GM23248 (cell line): Measurements from ENCODE around the gene BHLHA9. TPM values are rescaled to one million over a fixed set of nuclear protein-coding genes. Genes with fewer than 3 reads are reported as not detected.

Source experiments
- DNase-seq: peaks from one replicate; pipeline ENCODE4 v3.0.0-alpha.2; 2015
- H2AFZ ChIP-seq: fragments of 200-600 bp; sonication (generic); 2 replicates; pipeline ENCODE4 v1.6.1; 2016; ENCODE audit warnings: antibody characterized with exemption
- H3F3A ChIP-seq: fragments of 200-600 bp; sonication (generic); 2 replicates; pipeline ENCODE4 v1.6.1; 2016; ENCODE audit warnings: mild to moderate bottlenecking, antibody characterized with exemption, mixed run types; ENCODE audit not compliant: insufficient read depth
- H3K27ac ChIP-seq: fragments of 200-600 bp; sonication (generic); 2 replicates; pipeline ENCODE4 v1.5.1; 2016; ENCODE audit warnings: mild to moderate bottlenecking
- H3K27me3 ChIP-seq: fragments of 200-600 bp; sonication (generic); replicated peaks from 2 replicates; pipeline ENCODE4 v1.6.1; 2016; ENCODE audit warnings: mild to moderate bottlenecking; ENCODE audit not compliant: insufficient read depth
- H3K36me3 ChIP-seq: fragments of 200-600 bp; sonication (generic); 2 replicates; pipeline ENCODE4 v1.6.1; 2016; ENCODE audit warnings: low read depth, mild to moderate bottlenecking
- H3K4me1 ChIP-seq: fragments of 200-600 bp; sonication (generic); 2 replicates; pipeline ENCODE4 v1.6.1; 2016; ENCODE audit warnings: mild to moderate bottlenecking; ENCODE audit not compliant: insufficient read depth
- H3K4me2 ChIP-seq: fragments of 200-600 bp; sonication (generic); one replicate; pipeline ENCODE4 v1.6.1; 2016; ENCODE audit warnings: mild to moderate bottlenecking; ENCODE audit not compliant: unreplicated experiment
- H3K4me3 ChIP-seq: fragments of 200-600 bp; sonication (generic); 2 replicates; pipeline ENCODE4 v1.5.1; 2016; ENCODE audit warnings: mild to moderate bottlenecking
- H3K79me2 ChIP-seq: fragments of 200-600 bp; sonication (generic); 2 replicates; pipeline ENCODE4 v1.6.1; 2016; ENCODE audit warnings: mild to moderate bottlenecking; ENCODE audit not compliant: insufficient read depth
- H3K9ac ChIP-seq: fragments of 200-600 bp; sonication (generic); 2 replicates; pipeline ENCODE4 v1.6.1; 2016; ENCODE audit warnings: mild to moderate bottlenecking
- H3K9me2 ChIP-seq: fragments of 200-600 bp; sonication (generic); 2 replicates; pipeline ENCODE4 v1.6.1; 2016; ENCODE audit warnings: mixed run types, mild to moderate bottlenecking, moderate library complexity; ENCODE audit not compliant: insufficient read depth
- H3K9me3 ChIP-seq: fragments of 200-600 bp; sonication (generic); one replicate; pipeline ENCODE4 v1.6.1; 2017; ENCODE audit warnings: low read depth
- H4K20me1 ChIP-seq: fragments of 200-600 bp; sonication (generic); 2 replicates; pipeline ENCODE4 v1.6.0; 2016; ENCODE audit not compliant: insufficient read depth
- EZH2 ChIP-seq: fragments of 200-600 bp; sonication (generic); IDR thresholded peaks from 2 replicates; pipeline ENCODE4 v1.6.1; 2018; ENCODE audit warnings: antibody characterized with exemption, mild to moderate bottlenecking; ENCODE audit not compliant: insufficient read depth, poor library complexity, severe bottlenecking
- EZH2phosphoT487 ChIP-seq: fragments of 200-600 bp; sonication (generic); IDR thresholded peaks from 2 replicates; pipeline ENCODE4 v1.6.1; 2018; ENCODE audit warnings: antibody characterized with exemption, moderate library complexity, mild to moderate bottlenecking, low read depth; ENCODE audit not compliant: insufficient read depth
- WGBS, 2 experiments: methylation state at CpG; one replicate each; pipeline ENCODE4 v1.1.6; 2015 to 2017; ENCODE audit warnings: low lambda C conversion rate in 2 of 2, low coverage in 1 of 2; ENCODE audit errors: missing lambda C conversion rate in 2 of 2; 5-methylcytosine and 5-hydroxymethylcytosine counted together
- in situ Hi-C: fragments of 300-500 bp; cut with MboI; formaldehyde crosslinking; loops from 2 replicates; pipeline ENCODE4 v1.15.0; 2020
- polyA plus RNA-seq: library from polyadenylated mRNA; unstranded; fragments of >200 nt; fragmentation: Nextera tagmentation; extraction: Ambion mirVana; gene quantifications from 2 replicates; pipeline ENCODE4 v1.2.1, GENCODE V29; 2016
- total RNA-seq: library from RNA; depleted of rRNA; stranded (reverse); fragments of >200 nt; shearing (Covaris generic); gene quantifications from 2 replicates; pipeline ENCODE4 v1.2.3, GENCODE V29; 2014; rRNA removed

Gene BHLHA9
- total RNA-seq (not detected in 2 replicates), polyA plus RNA-seq (not detected in 2 replicates)

DNA sequence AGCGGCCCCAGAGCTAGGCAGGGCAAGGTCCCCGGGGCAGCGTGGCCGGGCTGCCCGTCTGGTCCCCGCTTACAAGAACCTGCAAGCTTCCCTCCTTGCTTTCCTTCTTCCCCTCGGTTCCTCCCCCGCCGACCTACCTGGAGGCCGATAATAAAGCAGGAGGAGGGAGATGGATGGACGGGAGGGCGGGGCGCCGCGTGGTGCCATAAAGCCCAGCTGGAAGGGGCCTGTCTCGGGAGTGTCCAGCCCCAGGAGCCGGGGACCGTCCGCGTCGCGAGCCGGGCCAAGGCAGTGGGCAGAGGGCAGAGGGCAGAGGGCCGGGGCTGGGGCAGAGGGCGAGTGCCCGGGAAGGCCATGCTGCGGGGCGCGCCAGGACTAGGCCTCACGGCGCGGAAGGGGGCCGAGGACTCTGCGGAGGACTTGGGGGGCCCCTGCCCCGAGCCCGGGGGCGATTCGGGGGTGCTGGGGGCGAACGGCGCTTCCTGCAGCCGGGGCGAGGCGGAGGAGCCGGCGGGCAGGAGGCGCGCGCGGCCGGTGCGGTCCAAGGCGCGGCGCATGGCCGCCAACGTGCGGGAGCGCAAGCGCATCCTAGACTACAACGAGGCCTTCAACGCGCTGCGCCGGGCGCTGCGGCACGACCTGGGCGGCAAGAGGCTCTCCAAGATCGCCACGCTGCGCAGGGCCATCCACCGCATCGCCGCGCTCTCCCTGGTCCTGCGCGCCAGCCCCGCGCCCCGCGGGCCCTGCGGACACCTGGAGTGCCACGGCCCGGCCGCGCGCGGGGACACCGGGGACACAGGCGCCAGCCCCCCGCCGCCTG lies at the start of gene BHLHA9:
Gene BHLHA9 (plus strand): TSS at position 235 of the 820 bp plus-strand sequence. CDS start 120 bp downstream, at position 355.
- H3K36me3 ChIP-seq = no peaks in the 10 kb centered on the region

DNA sequence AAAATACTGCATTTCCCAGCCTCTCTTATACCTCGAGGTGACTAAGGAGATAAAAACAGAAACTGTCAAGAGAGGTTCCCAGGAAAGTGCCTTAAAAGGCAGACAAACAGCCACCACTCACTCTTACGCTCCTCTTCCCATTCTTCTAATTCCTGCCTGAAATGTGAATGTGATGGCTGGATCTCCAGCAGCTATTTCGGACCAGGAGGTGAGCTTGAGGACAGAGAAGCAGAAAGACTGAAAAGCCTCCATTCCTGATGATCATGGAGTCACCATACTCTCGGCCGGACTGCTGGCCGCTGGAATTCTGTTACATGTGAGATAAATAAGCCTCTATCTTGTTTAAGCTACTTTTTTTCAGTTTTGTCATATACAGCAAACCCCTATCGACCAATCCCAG lies 49.0 kb upstream of the BHLHA9 start:
- 70 to 77% methylated on average over 7 of the region's 7 CpGs for WGBS, 2 experiments
- DNase-seq = no peak
- TF ChIP-seq EZH2phosphoT487 (no peak), EZH2 (no peak)
- no peaks in the 10 kb centered on the region for H4K20me1 ChIP-seq
- in situ Hi-C loops = no loop called here
- H3K9me3 ChIP-seq = no peaks in the 10 kb centered on the region
- no peaks in the 10 kb centered on the region for H3K4me1 ChIP-seq
- no peaks in the 10 kb centered on the region for H3K79me2 ChIP-seq
- no peak overlapping the region for H3K4me2 ChIP-seq
- no peaks in the 10 kb centered on the region for H3F3A ChIP-seq
- H2AFZ ChIP-seq = no peak overlapping the region
- H3K9me2 ChIP-seq = no peaks in the 10 kb centered on the region
- H3K9ac ChIP-seq = no peak overlapping the region
- H3K27ac ChIP-seq = no peak overlapping the region
- no peak overlapping the region for H3K4me3 ChIP-seq
- no peaks in the 10 kb centered on the region for H3K36me3 ChIP-seq
- peaks cover 24% of the 10 kb centered on the region for H3K27me3 ChIP-seq

More for the DNA sequence above, at the start of gene BHLHA9:
- Histone ChIP-seq H3K9ac (no peak within 1 kb of the TSS), H3K27ac (no peak within 1 kb of the TSS), H3K79me2 (no peaks in the 10 kb centered on the region), H3F3A (peaks cover 13% of the 10 kb centered on the region; the same call in 1 of the 2 replicates), H3K9me3 (no peaks in the 10 kb centered on the region), H4K20me1 (no peaks in the 10 kb centered on the region), H3K4me2 (no peak within 1 kb of the TSS), H3K4me1 (0 out of 2 replicates have a peak, but pooled peaks cover 3% of the 10 kb centered on the region), H3K27me3 (peaks cover 16% of the 10 kb centered on the region), H2AFZ (no peak within 1 kb of the TSS), H3K4me3 (no peak within 1 kb of the TSS), H3K9me2 (no peaks in the 10 kb centered on the region)
- DNase-seq = no peak
- in situ Hi-C loops = loop anchor here (25.0 kb wide), 1 partner anchor 242 kb away; the partner anchor contains the start of gene INPP5K
- 16 to 23% methylated on average over 49 to 86 of the region's 93 CpGs for WGBS, 2 experiments
- TF ChIP-seq EZH2phosphoT487 = no peak
- TF ChIP-seq EZH2 = no peak

DNA sequence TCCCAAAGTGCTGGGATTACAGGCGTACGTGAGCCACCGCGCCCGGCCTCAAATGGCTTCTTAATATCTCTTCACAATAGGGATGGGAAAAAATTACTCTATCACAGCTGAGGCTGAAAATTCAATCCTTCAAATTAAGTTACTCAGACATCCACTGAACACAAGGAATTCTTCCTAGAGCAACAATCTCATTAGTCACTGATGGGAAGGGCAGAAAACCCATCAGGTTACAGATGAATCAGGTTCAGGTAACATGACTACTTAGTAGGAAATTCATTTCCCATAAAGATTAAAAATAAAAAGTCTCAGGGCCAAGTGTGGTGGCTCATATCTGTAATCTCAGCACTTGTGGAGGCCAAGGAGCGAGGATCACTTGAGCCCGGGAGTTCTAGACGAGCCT lies 47.9 kb upstream of the BHLHA9 start:
- no peak for TF ChIP-seq EZH2phosphoT487
- TF ChIP-seq EZH2 = no peak
- H4K20me1 ChIP-seq = no peaks in the 10 kb centered on the region
- H3K9me3 ChIP-seq = no peaks in the 10 kb centered on the region
- DNase-seq = no peak
- no peaks in the 10 kb centered on the region for H3K9me2 ChIP-seq
- 93% methylated on average over 8 of the region's 8 CpGs for WGBS, 2 experiments
- H3K36me3 ChIP-seq = no peaks in the 10 kb centered on the region
- no peaks in the 10 kb centered on the region for H3K79me2 ChIP-seq
- no peak overlapping the region for H3K9ac ChIP-seq
- H2AFZ ChIP-seq = no peak overlapping the region
- no peak overlapping the region for H3K27ac ChIP-seq
- peaks cover 19% of the 10 kb centered on the region for H3K27me3 ChIP-seq
- in situ Hi-C loops = no loop called here
- H3K4me1 ChIP-seq = no peaks in the 10 kb centered on the region
- no peak overlapping the region for H3K4me3 ChIP-seq
- H3F3A ChIP-seq = no peaks in the 10 kb centered on the region
- no peak overlapping the region for H3K4me2 ChIP-seq

DNA sequence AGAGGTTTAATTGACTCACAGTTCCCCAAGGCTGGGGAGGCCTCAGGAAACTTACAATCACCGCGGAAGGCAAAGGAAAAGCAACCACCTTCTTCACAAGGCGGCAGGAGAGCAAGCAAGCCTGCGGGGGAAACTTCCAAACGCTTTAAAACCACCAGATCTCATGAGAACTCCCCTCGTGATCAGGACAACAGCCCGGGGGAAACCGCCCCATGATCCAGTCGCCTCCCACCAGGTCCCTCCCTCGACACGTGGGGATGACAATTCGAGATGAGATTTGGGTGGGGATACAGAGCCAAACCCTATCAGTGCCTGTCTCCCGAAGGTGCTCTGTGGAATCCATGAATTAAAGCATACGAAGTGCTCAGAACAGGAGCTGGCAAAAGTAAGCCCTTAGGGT lies 46.6 kb upstream of the BHLHA9 start:
- Histone ChIP-seq H3K27ac (no peak overlapping the region), H3K9me3 (no peaks in the 10 kb centered on the region), H3K9me2 (no peaks in the 10 kb centered on the region), H3K36me3 (no peaks in the 10 kb centered on the region), H3K4me3 (no peak overlapping the region), H3K27me3 (peaks cover 24% of the 10 kb centered on the region), H4K20me1 (no peaks in the 10 kb centered on the region), H3F3A (no peaks in the 10 kb centered on the region), H3K4me2 (no peak overlapping the region), H2AFZ (no peak overlapping the region), H3K9ac (no peak overlapping the region), H3K4me1 (no peaks in the 10 kb centered on the region), H3K79me2 (no peaks in the 10 kb centered on the region)
- DNase-seq = no peak
- in situ Hi-C loops = no loop called here
- 61 to 67% methylated on average over 14 of the region's 14 CpGs for WGBS, 2 experiments
- TF ChIP-seq EZH2 (no peak), EZH2phosphoT487 (no peak)
